GM12892 (cell line): Measurements from ENCODE around the gene DOCK4.

ENCODE experiments used
- POLR2A ChIP-seq: IDR thresholded peaks from 2 replicates; pipeline ENCODE4 v1.6.1; 2011; ENCODE audit warnings: low read depth, low read length, control low read depth
- POLR2AphosphoS5 ChIP-seq: IDR thresholded peaks from 2 replicates; pipeline ENCODE4 v1.6.1; 2011; ENCODE audit warnings: low read depth, low read length, control low read depth
- TAF1 ChIP-seq: IDR thresholded peaks from 2 replicates; pipeline ENCODE4 v1.6.1; 2011; ENCODE audit warnings: low read depth, mild to moderate bottlenecking, control low read depth, low read length, borderline replicate concordance

DNA sequence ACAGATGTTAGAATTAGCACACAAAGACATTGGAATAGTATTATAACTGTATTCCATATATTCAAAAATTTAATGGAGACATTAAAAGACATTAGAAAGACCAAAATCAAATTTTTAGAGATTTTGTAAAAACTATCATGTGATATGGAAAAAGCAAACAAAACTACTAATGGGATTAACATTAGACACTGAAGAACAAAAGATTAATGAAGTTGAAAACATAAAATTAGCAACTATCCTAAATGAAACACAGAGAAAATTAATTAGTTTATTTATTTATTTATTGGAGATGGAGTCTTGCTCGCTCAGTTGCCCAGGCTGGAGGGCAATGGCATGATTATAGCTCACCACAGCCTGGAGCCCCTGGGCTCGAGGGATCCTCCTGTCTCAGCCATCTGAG is 158.8 kb downstream of the DOCK4 start:
- TF ChIP-seq POLR2A: no peak
- no peak for TF ChIP-seq POLR2AphosphoS5
- no peak for TF ChIP-seq TAF1
